Panc1 (cell line): ENCODE measurements around the gene PRKCZ. TPM values are rescaled to one million over a fixed set of nuclear protein-coding genes. Genes with fewer than 3 reads are reported as not detected.

Experiments used
- ATAC-seq: fragments of 200-7000 bp; cut with Tn5 transposase; 2 replicates; pipeline ENCODE4 v1.9.1; 2020; ENCODE audit warnings: mild to moderate bottlenecking, moderate library complexity
- BruUV-seq: library from RNA; stranded (reverse); fragments of 400-500 nt; replicated peaks from 2 replicates; lab custom pipeline; 2021; lab: Mats Ljungman, UMichigan
- CTCF ChIA-PET: fragments of 300-600 bp; sonication (Branson Sonifier 250); formaldehyde crosslinking; loops from one replicate; lab custom pipeline; 2022; ENCODE audit warnings: antibody characterized with exemption; lab: Charles Lee
- POLR2A ChIA-PET: fragments of 300-600 bp; sonication (Branson Sonifier 250); formaldehyde crosslinking; loops from one replicate; lab custom pipeline; 2022; ENCODE audit warnings: antibody characterized with exemption; lab: Charles Lee
- DNase-seq: peaks from one replicate; pipeline ENCODE4 v3.0.0-alpha.2; 2010; ENCODE audit warnings: low read depth, low spot score
- H3K27ac ChIP-seq: 2 replicates; pipeline ENCODE4 v1.5.1; 2011; ENCODE audit warnings: mild to moderate bottlenecking, low read length, inconsistent platforms
- H3K27me3 ChIP-seq: fragments of 200-500 bp; sonication (Bioruptor generic); 2 replicates; pipeline ENCODE4 v1.6.0; 2014; ENCODE audit warnings: low read length, inconsistent platforms; ENCODE audit not compliant: control insufficient read depth, insufficient read depth
- H3K36me3 ChIP-seq: fragments of 200-500 bp; sonication (Bioruptor generic); 2 replicates; pipeline ENCODE4 v1.5.1; 2014; ENCODE audit warnings: inconsistent platforms, mild to moderate bottlenecking, low read length, moderate library complexity; ENCODE audit not compliant: control insufficient read depth, insufficient read depth
- H3K4me1 ChIP-seq: 2 replicates; pipeline ENCODE4 v1.5.1; 2011; ENCODE audit warnings: inconsistent platforms, mild to moderate bottlenecking, low read length, moderate library complexity; ENCODE audit not compliant: control insufficient read depth, insufficient read depth
- H3K4me3 ChIP-seq, 2 experiments: 2 replicates each; pipeline ENCODE4 v1.5.1; 2011 to 2012; ENCODE audit warnings: low read depth in 2 of 2, low read length in 2 of 2, mild to moderate bottlenecking in 2 of 2, inconsistent platforms in 1 of 2, moderate library complexity in 1 of 2
- H3K9me3 ChIP-seq: fragments of 200-500 bp; sonication (Bioruptor generic); 2 replicates; pipeline ENCODE4 v1.5.1; 2014; ENCODE audit warnings: low read depth, mild to moderate bottlenecking, inconsistent platforms, low read length, moderate library complexity; ENCODE audit not compliant: control insufficient read depth, insufficient read depth
- CTCF ChIP-seq: fragments of 450-650 bp; IDR thresholded peaks from 2 replicates; pipeline ENCODE4 v1.5.1; 2017; ENCODE audit warnings: mild to moderate bottlenecking
- POLR2AphosphoS5 ChIP-seq: IDR thresholded peaks from 2 replicates; pipeline ENCODE4 v1.6.1; 2012; ENCODE audit warnings: mild to moderate bottlenecking, low read depth, low read length, moderate library complexity
- REST ChIP-seq, 2 experiments: IDR thresholded peaks; 2 replicates each; pipeline ENCODE4 v1.6.1; 2011 to 2012; ENCODE audit warnings: low read depth in 2 of 2, control low read depth in 1 of 2, low read length in 1 of 2, mild to moderate bottlenecking in 1 of 2, moderate library complexity in 1 of 2; ENCODE audit not compliant: insufficient read depth in 1 of 2
- SIN3A ChIP-seq: IDR thresholded peaks from 2 replicates; pipeline ENCODE4 v1.6.1; 2012; ENCODE audit warnings: low read depth, mild to moderate bottlenecking, low read length, moderate library complexity, borderline replicate concordance; ENCODE audit not compliant: insufficient read depth
- TCF7L2 ChIP-seq: IDR thresholded peaks from 2 replicates; pipeline ENCODE4 v1.6.1; 2011; ENCODE audit warnings: mild to moderate bottlenecking, low read depth, low read length, inconsistent platforms
- in situ Hi-C: cut with HindIII; loops from 2 replicates; pipeline ENCODE4 v1.10.0; 2016; ENCODE audit warnings: low sequenced_read_pairs, low pct_unique_long_range_greater_than_20kb
- intact Hi-C: fragments of 100-400 bp; cut with micrococcal nuclease; formaldehyde crosslinking; loops from one replicate; pipeline ENCODE4 v1.10.0; 2022; ENCODE audit not compliant: unreplicated experiment
- total RNA-seq: library from RNA; stranded (reverse); gene quantifications from one replicate; pipeline ENCODE4 v1.2.1, GENCODE V29; 2021; ENCODE audit not compliant: unreplicated experiment

The PRKCZ gene
- total RNA-seq, 1 experiment from 2014 or later, result 26.7 TPM

DNA sequence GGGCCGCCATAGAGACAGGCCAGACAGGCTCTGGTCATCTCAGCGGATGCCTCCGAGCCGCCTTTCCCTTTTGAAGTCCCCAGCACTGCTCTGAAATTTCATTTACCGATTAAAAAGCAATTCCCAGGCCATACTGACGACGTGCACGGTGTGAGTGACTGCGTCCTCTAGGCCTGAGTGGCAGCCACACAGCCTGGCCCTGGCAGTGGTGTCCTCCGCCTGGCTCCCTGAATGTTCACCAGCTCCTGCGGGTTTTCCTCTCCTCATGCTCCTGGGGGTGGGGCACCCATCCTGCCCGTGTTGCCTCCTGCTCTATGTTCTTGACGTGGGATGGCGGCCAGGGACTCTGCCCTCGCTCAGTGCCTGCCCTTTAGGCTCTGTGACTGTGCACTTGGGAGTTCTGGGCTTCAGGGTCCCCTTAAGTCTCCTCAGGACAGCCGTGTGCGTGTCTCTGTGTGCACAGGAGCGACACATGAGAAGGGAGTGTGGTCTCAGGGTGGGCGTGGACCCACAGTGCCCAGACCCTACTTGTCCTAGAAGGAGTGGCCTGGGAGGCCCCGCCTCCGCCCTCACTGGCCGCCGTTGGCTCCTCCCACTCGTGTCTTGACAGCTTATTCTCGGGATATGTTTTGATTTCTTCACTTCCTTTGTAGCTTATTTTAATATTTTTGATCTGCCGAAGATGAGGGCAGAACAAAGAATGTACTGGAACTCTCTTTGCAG is 181.5 kb downstream of the PRKCZ start:
- ATAC-seq (peak; percentile 55), DNase-seq (no peak)
- intact Hi-C loops (loop anchor here (5.0 kb wide), 1 partner anchor 81 kb away; no protein-coding TSS in a partner anchor), in situ Hi-C loops (no loop called here)
- BruUV-seq, result no TSS peak
- Histone ChIP-seq H3K9me3 (no peaks in the 10 kb centered on the region), H3K4me1 (peaks cover 32% of the 10 kb centered on the region), H3K36me3 (peaks cover 2% of the 10 kb centered on the region; the same call in 1 of the 2 replicates), H3K27ac (peak overlapping the region; percentile 85; the same call in 1 of the 2 replicates), H3K4me3 (peak overlapping the region; percentile 56 to 68), H3K27me3 (no peaks in the 10 kb centered on the region)
- TF ChIP-seq REST (IDR thresholded peaks at IDR 0.05; ENCODE audit: insufficient read depth in 1 of 2, low read depth in 2 of 2, low read length in 1 of 2) (no peak), TCF7L2 (peak; percentile 63; the same call in 1 of the 2 replicates), SIN3A (peak; percentile 54)
- ChIA-PET POLR2A (no interaction called here), CTCF (interaction anchor here (1.4 kb wide), 1 partner anchor 37 kb away, joined by 4 read pairs; the partner anchor contains the start of gene FAAP20)

- POLR2A ChIA-PET, result no interaction called here
- intact Hi-C loops, result loop anchor here (5.0 kb wide), 1 partner anchor 80 kb away; no protein-coding TSS in a partner anchor
- BruUV-seq, result no TSS peak
These were observed 182.2 kb downstream of the PRKCZ start for GRCh38 chr1:2232255-2232915.

More at GRCh38 chr1:2232255-2232915, 182.2 kb downstream of the PRKCZ start:
- Histone ChIP-seq H3K9me3 (no peaks in the 10 kb centered on the region), H3K4me3 (peak overlapping the region; percentile 56 to 68), H3K36me3 (peaks cover 2% of the 10 kb centered on the region; the same call in 1 of the 2 replicates), H3K27me3 (no peaks in the 10 kb centered on the region), H3K4me1 (peaks cover 36% of the 10 kb centered on the region), H3K27ac (0 out of 2 replicates have a peak overlapping the region, but pooled peaks have one; percentile 13)
- no peak for DNase-seq
- in situ Hi-C loops, result no loop called here
- TF ChIP-seq POLR2AphosphoS5 (no peak), TCF7L2 (no peak), SIN3A (no peak), REST (IDR thresholded peaks at IDR 0.05; ENCODE audit: insufficient read depth in 1 of 2, low read depth in 2 of 2, low read length in 1 of 2) (no peak), CTCF (no peak)
- no peak for ATAC-seq
- CTCF ChIA-PET, result interaction anchor here (1.4 kb wide), 1 partner anchor 37 kb away, joined by 4 read pairs; the partner anchor contains the start of gene FAAP20
